GM12878 (cell line): ENCODE data around the gene VWA3A. TPM values are rescaled to one million over a fixed set of nuclear protein-coding genes. Genes with fewer than 3 reads are reported as not detected.

Experiments used
- ATAC-seq: fragments of 200-7000 bp; cut with Tn5 transposase; 3 replicates; pipeline ENCODE4 v1.9.1; 2020; ENCODE audit warnings: mild to moderate bottlenecking, moderate library complexity
- BruUV-seq: library from RNA; stranded (reverse); fragments of 400-500 nt; replicated peaks from 2 replicates; lab custom pipeline; 2021; lab: Mats Ljungman, UMichigan
- CTCF ChIA-PET: fragments of 300-600 bp; sonication (Branson Sonifier 250); formaldehyde crosslinking; extraction: SDS; loops from one replicate; lab custom pipeline; 2021; ENCODE audit warnings: inconsistent platforms; lab: Yijun Ruan, JAX
- POLR2A ChIA-PET: fragments of 350-600 bp; formaldehyde crosslinking; extraction: SDS; loops from one replicate; lab custom pipeline; 2021; ENCODE audit warnings: inconsistent platforms; lab: Charles Lee
- RAD21 ChIA-PET: fragments of 300-600 bp; sonication (Branson Sonifier 250); formaldehyde crosslinking; loops from one replicate; lab custom pipeline; 2023; ENCODE audit warnings: antibody characterized with exemption; ENCODE audit not compliant: unreplicated experiment; lab: Charles Lee
- SMC1A ChIA-PET: fragments of 300-600 bp; sonication (Branson Sonifier 250); formaldehyde crosslinking; loops from one replicate; lab custom pipeline; 2023; ENCODE audit not compliant: unreplicated experiment, uncharacterized antibody; lab: Charles Lee
- DNase-seq: peaks from one replicate; pipeline ENCODE4 v3.0.0-alpha.2; 2011; ENCODE audit warnings: low read depth, low spot score
- FAIRE-seq: peaks from 3 replicates; lab custom pipeline; 2011; peaks lifted over from hg19 to GRCh38; lab: Jason Lieb, UNC
- H2AFZ ChIP-seq: 2 replicates; pipeline ENCODE4 v1.6.0; 2011; ENCODE audit warnings: low read depth, low read length, control low read depth; ENCODE audit not compliant: control insufficient read depth
- H3K27ac ChIP-seq: 2 replicates; pipeline ENCODE4 v1.5.1; 2011; ENCODE audit warnings: control low read depth; ENCODE audit not compliant: control insufficient read depth, insufficient read depth
- H3K27me3 ChIP-seq, 2 experiments: replicated peaks in 1 of 2; 2 replicates each; pipeline versions ENCODE4 v1.6.0 to v1.6.1; 2011; ENCODE audit warnings: low read length in 1 of 2; ENCODE audit not compliant: control insufficient read depth in 2 of 2, insufficient read depth in 2 of 2
- H3K36me3 ChIP-seq, 2 experiments: 2 replicates each; pipeline ENCODE4 v1.5.1; 2011; ENCODE audit warnings: low read length in 1 of 2; ENCODE audit not compliant: control insufficient read depth in 2 of 2, insufficient read depth in 2 of 2
- H3K4me1 ChIP-seq: 2 replicates; pipeline ENCODE4 v1.6.1; 2011; ENCODE audit warnings: mild to moderate bottlenecking, low read length, moderate library complexity, mixed read lengths; ENCODE audit not compliant: control insufficient read depth, insufficient read depth
- H3K4me2 ChIP-seq: 2 replicates; pipeline ENCODE4 v1.6.0; 2011; ENCODE audit warnings: control low read depth; ENCODE audit not compliant: control insufficient read depth, insufficient read depth
- H3K4me3 ChIP-seq: fragments of 200-600 bp; sonication (generic); 2 replicates; pipeline ENCODE4 v1.5.1; 2016
- H3K79me2 ChIP-seq: 2 replicates; pipeline ENCODE4 v1.6.0; 2011; ENCODE audit warnings: low read length; ENCODE audit not compliant: control insufficient read depth, insufficient read depth
- H3K9ac ChIP-seq: 2 replicates; pipeline ENCODE4 v1.8.0; 2011; ENCODE audit warnings: low read length, control low read depth, mixed read lengths; ENCODE audit not compliant: control insufficient read depth, insufficient read depth
- H3K9me3 ChIP-seq: replicated peaks from 3 replicates; pipeline ENCODE4 v1.5.1; 2011; ENCODE audit warnings: mild to moderate bottlenecking, low read length; ENCODE audit not compliant: control insufficient read depth, insufficient read depth
- H4K20me1 ChIP-seq: 2 replicates; pipeline ENCODE4 v1.6.0; 2011; ENCODE audit not compliant: control insufficient read depth, insufficient read depth
- EP300 ChIP-seq, 2 experiments: fragments of 150-350 bp in 1 of 2; IDR thresholded peaks; 2 replicates each; pipeline ENCODE4 v1.6.1; 2011 to 2012; ENCODE audit warnings: low read depth in 2 of 2, low read length in 2 of 2, borderline replicate concordance in 1 of 2, improper control_type of control experiment in 1 of 2, inconsistent platforms in 1 of 2; ENCODE audit not compliant: control insufficient read depth in 1 of 2
- MYB ChIP-seq: fragments of 150-350 bp; IDR thresholded peaks from 2 replicates; pipeline ENCODE4 v1.6.1; 2014; ENCODE audit warnings: mild to moderate bottlenecking, low read depth, low read length, borderline replicate concordance
- WGBS: methylation state at CpG from one replicate; pipeline ENCODE4 v1.1.6; 2016; ENCODE audit warnings: low lambda C conversion rate; ENCODE audit not compliant: insufficient replicate concordance, insufficient coverage; ENCODE audit errors: missing lambda C conversion rate; 5-methylcytosine and 5-hydroxymethylcytosine counted together
- in situ Hi-C: fragments of 300-500 bp; cut with MboI; formaldehyde crosslinking; loops from 9 replicates; pipeline ENCODE4 v1.14.3; 2018; ENCODE audit warnings: mixed read lengths
- intact Hi-C: fragments of 100-400 bp; cut with micrococcal nuclease; formaldehyde crosslinking; loops from one replicate; pipeline ENCODE4 v1.14.2; 2022; ENCODE audit not compliant: unreplicated experiment
- polyA plus RNA-seq, 11 experiments: library from polyadenylated mRNA; depleted of rRNA in 4 of 11; unstranded in 6 of 11; stranded (reverse) in 5 of 11; fragments of >200 nt; fragmentation: Nextera tagmentation in 4 of 11; fragmentation: Illumina TruSeq in 1 of 11; extraction: Ambion mirVana in 4 of 11; extraction: Trizol in 1 of 11; gene quantifications; 1 replicate in 1 of 11; 2 replicates in 10 of 11; pipeline versions ENCODE4 v1.2.1 to v1.2.3, GENCODE V29; 2011 to 2016; ENCODE audit warnings: inconsistent platforms in 2 of 11, missing spikeins in 2 of 11, low read depth in 1 of 11
- total RNA-seq, 4 experiments: library from RNA; depleted of rRNA in 3 of 4; stranded (reverse); fragments of >200 nt in 3 of 4; fragmentation: Illumina TruSeq in 1 of 4; extraction: Trizol in 1 of 4; gene quantifications; 2 replicates each; pipeline versions ENCODE4 v1.2.1 to v1.2.3, GENCODE V29; 2013 to 2021
- TF ChIP-seq, protein P1 (sequence below), 3 experiments: IDR thresholded peaks in 2 of 3; conservative IDR thresholded peaks in 1 of 3; 2 replicates each; pipeline ENCODE4 v1.5.1; 2011; ENCODE audit warnings: low read depth in 3 of 3, low read length in 3 of 3, mild to moderate bottlenecking in 3 of 3, control low read depth in 2 of 3, moderate library complexity in 2 of 3, inconsistent platforms in 1 of 3, mixed read lengths in 1 of 3; ENCODE audit not compliant: control insufficient read depth in 2 of 3, insufficient read depth in 1 of 3; ENCODE audit errors: extremely low read depth in 1 of 3
- TF ChIP-seq, protein P2 (sequence below): fragments of 150-350 bp; IDR thresholded peaks from 2 replicates; pipeline ENCODE4 v1.6.1; 2016; ENCODE audit warnings: low read depth, low read length

VWA3A gene
- total and polyA plus RNA-seq, 10 of the 15 experiments (the other 5 are each of a cell fraction or from before 2014, with no cell fraction given), result 0.01 TPM; not detected in 9

DNA sequence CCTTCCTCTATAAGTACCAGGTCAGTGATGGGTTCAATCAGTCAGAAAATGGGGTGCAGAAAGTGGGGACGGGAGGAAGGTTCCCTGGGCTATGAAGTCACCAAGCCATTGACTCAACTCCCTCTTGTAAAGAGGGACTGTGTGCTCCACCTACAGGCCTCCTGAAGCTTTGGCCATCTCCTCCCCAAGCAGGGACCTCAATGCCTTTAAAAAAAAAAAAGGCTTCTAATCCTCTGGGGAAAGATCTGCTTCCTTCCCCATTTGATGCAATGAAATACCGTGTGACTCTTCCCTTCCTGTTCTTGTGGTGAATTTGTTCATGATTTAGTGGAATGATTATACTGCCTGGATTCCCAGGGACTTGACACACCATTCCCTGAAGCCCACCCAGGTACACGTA is 30.8 kb downstream of the VWA3A start:
- Histone ChIP-seq H3K4me2 (no peak overlapping the region), H3K79me2 (no peaks in the 10 kb centered on the region), H3K9me3 (no peaks in the 10 kb centered on the region), H3K4me3 (no peak overlapping the region), H3K27ac (no peak overlapping the region), H3K4me1 (no peaks in the 10 kb centered on the region), H4K20me1 (no peaks in the 10 kb centered on the region), H3K36me3 (no peaks in the 10 kb centered on the region), H3K9ac (no peak overlapping the region), H3K27me3 (no peaks in the 10 kb centered on the region), H2AFZ (no peak overlapping the region)
- SMC1A ChIA-PET, result interaction anchor here (1.5 kb wide), 1 partner anchor 45 kb away, joined by 4 read pairs; no protein-coding TSS in a partner anchor
- WGBS, result 0% methylated on average over 3 of the region's 3 CpGs
- FAIRE-seq, result no peak
- CTCF ChIA-PET, result no interaction called here
- TF ChIP-seq, protein P1, sequence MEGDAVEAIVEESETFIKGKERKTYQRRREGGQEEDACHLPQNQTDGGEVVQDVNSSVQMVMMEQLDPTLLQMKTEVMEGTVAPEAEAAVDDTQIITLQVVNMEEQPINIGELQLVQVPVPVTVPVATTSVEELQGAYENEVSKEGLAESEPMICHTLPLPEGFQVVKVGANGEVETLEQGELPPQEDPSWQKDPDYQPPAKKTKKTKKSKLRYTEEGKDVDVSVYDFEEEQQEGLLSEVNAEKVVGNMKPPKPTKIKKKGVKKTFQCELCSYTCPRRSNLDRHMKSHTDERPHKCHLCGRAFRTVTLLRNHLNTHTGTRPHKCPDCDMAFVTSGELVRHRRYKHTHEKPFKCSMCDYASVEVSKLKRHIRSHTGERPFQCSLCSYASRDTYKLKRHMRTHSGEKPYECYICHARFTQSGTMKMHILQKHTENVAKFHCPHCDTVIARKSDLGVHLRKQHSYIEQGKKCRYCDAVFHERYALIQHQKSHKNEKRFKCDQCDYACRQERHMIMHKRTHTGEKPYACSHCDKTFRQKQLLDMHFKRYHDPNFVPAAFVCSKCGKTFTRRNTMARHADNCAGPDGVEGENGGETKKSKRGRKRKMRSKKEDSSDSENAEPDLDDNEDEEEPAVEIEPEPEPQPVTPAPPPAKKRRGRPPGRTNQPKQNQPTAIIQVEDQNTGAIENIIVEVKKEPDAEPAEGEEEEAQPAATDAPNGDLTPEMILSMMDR (IDR thresholded peaks at IDR 0.05 in 2 of 3, conservative IDR thresholded peaks at IDR 0.05 in 1 of 3; ENCODE audit: control insufficient read depth in 2 of 3, extremely low read depth in 1 of 3, insufficient read depth in 1 of 3, low read depth in 3 of 3, low read length in 3 of 3), result peak in 2 of 3 experiments; percentile 10 to 17; a peak in 2 of 6 replicates
- no peak for TF ChIP-seq EP300 (IDR thresholded peaks at IDR 0.05; ENCODE audit: borderline replicate concordance in 1 of 2, control insufficient read depth in 1 of 2, low read depth in 2 of 2, low read length in 2 of 2)
- TF ChIP-seq, protein P2, sequence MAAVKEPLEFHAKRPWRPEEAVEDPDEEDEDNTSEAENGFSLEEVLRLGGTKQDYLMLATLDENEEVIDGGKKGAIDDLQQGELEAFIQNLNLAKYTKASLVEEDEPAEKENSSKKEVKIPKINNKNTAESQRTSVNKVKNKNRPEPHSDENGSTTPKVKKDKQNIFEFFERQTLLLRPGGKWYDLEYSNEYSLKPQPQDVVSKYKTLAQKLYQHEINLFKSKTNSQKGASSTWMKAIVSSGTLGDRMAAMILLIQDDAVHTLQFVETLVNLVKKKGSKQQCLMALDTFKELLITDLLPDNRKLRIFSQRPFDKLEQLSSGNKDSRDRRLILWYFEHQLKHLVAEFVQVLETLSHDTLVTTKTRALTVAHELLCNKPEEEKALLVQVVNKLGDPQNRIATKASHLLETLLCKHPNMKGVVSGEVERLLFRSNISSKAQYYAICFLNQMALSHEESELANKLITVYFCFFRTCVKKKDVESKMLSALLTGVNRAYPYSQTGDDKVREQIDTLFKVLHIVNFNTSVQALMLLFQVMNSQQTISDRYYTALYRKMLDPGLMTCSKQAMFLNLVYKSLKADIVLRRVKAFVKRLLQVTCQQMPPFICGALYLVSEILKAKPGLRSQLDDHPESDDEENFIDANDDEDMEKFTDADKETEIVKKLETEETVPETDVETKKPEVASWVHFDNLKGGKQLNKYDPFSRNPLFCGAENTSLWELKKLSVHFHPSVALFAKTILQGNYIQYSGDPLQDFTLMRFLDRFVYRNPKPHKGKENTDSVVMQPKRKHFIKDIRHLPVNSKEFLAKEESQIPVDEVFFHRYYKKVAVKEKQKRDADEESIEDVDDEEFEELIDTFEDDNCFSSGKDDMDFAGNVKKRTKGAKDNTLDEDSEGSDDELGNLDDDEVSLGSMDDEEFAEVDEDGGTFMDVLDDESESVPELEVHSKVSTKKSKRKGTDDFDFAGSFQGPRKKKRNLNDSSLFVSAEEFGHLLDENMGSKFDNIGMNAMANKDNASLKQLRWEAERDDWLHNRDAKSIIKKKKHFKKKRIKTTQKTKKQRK, result no peak
- TF ChIP-seq MYB, result no peak
- RAD21 ChIA-PET, result no interaction called here
- in situ Hi-C loops (no loop called here), intact Hi-C loops (no loop called here)
- peak; percentile 48 for ATAC-seq
- BruUV-seq, result no TSS peak
- DNase-seq, result no peak
- POLR2A ChIA-PET, result interaction anchor here (1.3 kb wide), 1 partner anchor 164 kb away, joined by 5 read pairs; no protein-coding TSS in a partner anchor
